Uterus (tissue), 4 donors: ENCODE measurements around the gene CDK5R1. TPM values are rescaled to one million over a fixed set of nuclear protein-coding genes. Genes with fewer than 3 reads are reported as not detected.
"Not testable (repeated sequence)": the region's sequence is repeated elsewhere in the genome, so short reads cannot be mapped to it uniquely, and the experiment has no call there.

ENCODE experiments used
- DNase-seq, 2 donors: peaks; one replicate each; pipeline ENCODE4 v3.0.0-alpha.2; 2019 to 2020
- H3K27ac ChIP-seq, 2 donors: fragments of 200-600 bp; sonication (generic); 1 replicate in 1 of 2; 2 replicates in 1 of 2; pipeline ENCODE4 v1.5.1; 2016 to 2018
- H3K27me3 ChIP-seq, 2 donors: fragments of 200-600 bp; sonication (generic); one replicate each; pipeline ENCODE4 v1.5.1; 2018 to 2019; ENCODE audit warnings: control low read depth in 1 of 2
- H3K36me3 ChIP-seq, 2 donors: fragments of 200-600 bp; sonication (generic); one replicate each; pipeline ENCODE4 v1.5.1; 2019; ENCODE audit warnings: control low read depth in 1 of 2
- H3K4me1 ChIP-seq, 2 donors: fragments of 200-600 bp; sonication (generic); one replicate each; pipeline ENCODE4 v1.5.1; 2018 to 2019; ENCODE audit warnings: control low read depth in 1 of 2
- H3K4me3 ChIP-seq, 2 donors: fragments of 200-600 bp; sonication (generic); 1 replicate in 1 of 2; 2 replicates in 1 of 2; pipeline ENCODE4 v1.5.1; 2018 to 2019; ENCODE audit warnings: mild to moderate bottlenecking in 1 of 2
- H3K9me3 ChIP-seq, 2 donors: fragments of 200-600 bp; sonication (generic); one replicate each; pipeline ENCODE4 v1.5.1; 2019; ENCODE audit warnings: control low read depth in 1 of 2
- CTCF ChIP-seq, 4 experiments: fragments of 200-600 bp in 2 of 4; fragments of 450-650 bp in 2 of 4; sonication (generic) in 2 of 4; IDR thresholded peaks; one replicate each; pipeline ENCODE4 v1.5.1; 2016 to 2019; ENCODE audit warnings: antibody characterized with exemption in 4 of 4, mild to moderate bottlenecking in 2 of 4, moderate library complexity in 1 of 4
- POLR2A ChIP-seq, 2 donors: fragments of 450-650 bp; IDR thresholded peaks; one replicate each; pipeline ENCODE4 v1.6.1; 2016; ENCODE audit warnings: antibody characterized with exemption in 2 of 2, mild to moderate bottlenecking in 1 of 2, moderate library complexity in 1 of 2
- intact Hi-C: fragments of 100-400 bp; cut with DNase I; formaldehyde crosslinking; loops from one replicate; pipeline ENCODE4 v1.15.1; 2023; ENCODE audit warnings: low total_unique reads
- total RNA-seq, 4 donors: library from RNA; depleted of rRNA in 3 of 4; stranded (reverse); fragments of >200 nt in 3 of 4; gene quantifications; one replicate each; pipeline versions ENCODE4 v1.1.0 to v1.2.4, GENCODE V29; 2014 to 2023
- donor health status: DM: yes; HTN: yes; CAD: no.

Gene CDK5R1
- total RNA-seq, 4 donors from 2014 or later = 0.77 to 2.9 (median 1.4) TPM; not detected in 1

- Histone ChIP-seq H3K9me3 (no peaks in the 10 kb centered on the region), H3K36me3 (no peaks in the 10 kb centered on the region), H3K27ac (no peak overlapping the region), H3K4me1 (no peaks in the 10 kb centered on the region), H3K27me3 (no peaks in the 10 kb centered on the region), H3K4me3 (no peak overlapping the region)
- intact Hi-C loops = no loop called here
- DNase-seq = no peak
- TF ChIP-seq POLR2A (IDR thresholded peaks at IDR 0.05) (no peak), CTCF (IDR thresholded peaks at IDR 0.05) (no peak)
Measured at GRCh38 chr17:32449963-32450362, 36.8 kb upstream of the CDK5R1 start.

GRCh38 chr17:32450379-32450778, 36.4 kb upstream of the CDK5R1 start:
- H3K4me1 ChIP-seq, DNase-seq, H3K27me3 ChIP-seq, H3K36me3 ChIP-seq, H3K9me3 ChIP-seq, H3K4me3 ChIP-seq, intact Hi-C loops, H3K27ac ChIP-seq: not testable (repeated sequence)

- no peak for DNase-seq
- H3K4me1 ChIP-seq = no peaks in the 10 kb centered on the region
- no peak overlapping the region for H3K4me3 ChIP-seq
- no peaks in the 10 kb centered on the region for H3K27me3 ChIP-seq
- no peaks in the 10 kb centered on the region for H3K36me3 ChIP-seq
- H3K27ac ChIP-seq = no peak overlapping the region
- TF ChIP-seq POLR2A (IDR thresholded peaks at IDR 0.05) (no peak), CTCF (IDR thresholded peaks at IDR 0.05) (no peak)
- no peaks in the 10 kb centered on the region for H3K9me3 ChIP-seq
- intact Hi-C loops = no loop called here
Measured at GRCh38 chr17:32451879-32452278, 34.9 kb upstream of the CDK5R1 start.

- DNase-seq = no peak
- no peaks in the 10 kb centered on the region for H3K36me3 ChIP-seq
Measured at GRCh38 chr17:32452281-32452680, 34.5 kb upstream of the CDK5R1 start.

GRCh38 chr17:32453370-32453769, 33.4 kb upstream of the CDK5R1 start:
- H3K4me1 ChIP-seq = no peaks in the 10 kb centered on the region
- intact Hi-C loops = no loop called here
- H3K9me3 ChIP-seq = no peaks in the 10 kb centered on the region
- no peaks in the 10 kb centered on the region for H3K36me3 ChIP-seq
- no peak overlapping the region for H3K4me3 ChIP-seq
- H3K27ac ChIP-seq = no peak overlapping the region
- no peaks in the 10 kb centered on the region for H3K27me3 ChIP-seq
- DNase-seq = no peak
- TF ChIP-seq POLR2A (IDR thresholded peaks at IDR 0.05) = no peak
- TF ChIP-seq CTCF (IDR thresholded peaks at IDR 0.05) = no peak

More at GRCh38 chr17:32452281-32452680, 34.5 kb upstream of the CDK5R1 start:
- no peaks in the 10 kb centered on the region for H3K4me1 ChIP-seq
- no peaks in the 10 kb centered on the region for H3K27me3 ChIP-seq
- no peak overlapping the region for H3K4me3 ChIP-seq
- no peaks in the 10 kb centered on the region for H3K9me3 ChIP-seq
- H3K27ac ChIP-seq = no peak overlapping the region
- no peak for TF ChIP-seq CTCF (IDR thresholded peaks at IDR 0.05)
- no peak for TF ChIP-seq POLR2A (IDR thresholded peaks at IDR 0.05)
- intact Hi-C loops = no loop called here

- no peak overlapping the region for H3K27ac ChIP-seq
- no peaks in the 10 kb centered on the region for H3K27me3 ChIP-seq
- H3K36me3 ChIP-seq = no peaks in the 10 kb centered on the region
- intact Hi-C loops = no loop called here
- no peaks in the 10 kb centered on the region for H3K9me3 ChIP-seq
- TF ChIP-seq CTCF (IDR thresholded peaks at IDR 0.05) (no peak), POLR2A (IDR thresholded peaks at IDR 0.05) (no peak)
- no peak for DNase-seq
- no peaks in the 10 kb centered on the region for H3K4me1 ChIP-seq
- no peak overlapping the region for H3K4me3 ChIP-seq
Measured at GRCh38 chr17:32458371-32458770, 28.4 kb upstream of the CDK5R1 start.
